NCI-H1092 (cell line): ENCODE data around the gene STPG4.

Source experiments
- DNase-seq: peaks from one replicate; lab custom pipeline; 2025; lab: John Stamatoyannopoulos, UW

The STPG4 gene

GRCh38 chr2:47070920-47071824 is 83.9 kb downstream of the STPG4 start:
- DNase-seq = no peak

- no peak for DNase-seq
Measured at GRCh38 chr2:47070155-47070919, 84.8 kb downstream of the STPG4 start.

GRCh38 chr2:47069628-47070154 is 85.4 kb downstream of the STPG4 start:
- no peak for DNase-seq

GRCh38 chr2:47068981-47069627 is 86.0 kb downstream of the STPG4 start:
- no peak for DNase-seq

GRCh38 chr2:47067788-47068407 is 87.2 kb downstream of the STPG4 start:
- no peak for DNase-seq

GRCh38 chr2:47065771-47066380 is 89.2 kb downstream of the STPG4 start:
- DNase-seq = no peak

GRCh38 chr2:47065343-47065742 is 89.8 kb downstream of the STPG4 start:
- no peak for DNase-seq

- no peak for DNase-seq
Measured at GRCh38 chr2:47064106-47064505, 91.0 kb downstream of the STPG4 start.

GRCh38 chr2:47063538-47063930 is 91.6 kb downstream of the STPG4 start:
- no peak for DNase-seq

GRCh38 chr2:47062681-47063537 is 92.2 kb downstream of the STPG4 start:
- DNase-seq = no peak

GRCh38 chr2:47061944-47062678 is 93.0 kb downstream of the STPG4 start:
- no peak for DNase-seq

GRCh38 chr2:47060652-47061170 is 94.4 kb downstream of the STPG4 start:
- DNase-seq = no peak

GRCh38 chr2:47058003-47058931 is 96.8 kb downstream of the STPG4 start:
- DNase-seq = no peak

GRCh38 chr2:47057687-47058002 is 97.5 kb downstream of the STPG4 start:
- DNase-seq = no peak

- no peak for DNase-seq
Measured at GRCh38 chr2:47056868-47057686, 98.0 kb downstream of the STPG4 start.

- no peak for DNase-seq
Measured at GRCh38 chr2:47056374-47056773, 98.7 kb downstream of the STPG4 start.

GRCh38 chr2:47054868-47055267 is 100.2 kb downstream of the STPG4 start:
- DNase-seq = no peak
